Activated B cell treated with CpG ODN at 0.5 μM for 24 hours (primary cell): Measurements from ENCODE around the gene BAIAP3. TPM values are rescaled to one million over a fixed set of nuclear protein-coding genes. Genes with fewer than 3 reads are reported as not detected.

ENCODE experiments used
- ATAC-seq: fragments of 200-7000 bp; cut with Tn5 transposase; one replicate; pipeline ENCODE4 v1.10.0; 2021; ENCODE audit warnings: low read depth, mild to moderate bottlenecking, moderate library complexity
- CTCF ChIA-PET: fragments of 350-600 bp; sonication (Branson Sonifier 250); formaldehyde crosslinking; loops from one replicate; lab custom pipeline; 2021; ENCODE audit warnings: antibody characterized with exemption; lab: Charles Lee
- POLR2A ChIA-PET: fragments of 350-600 bp; sonication (Branson Sonifier 250); formaldehyde crosslinking; loops from one replicate; lab custom pipeline; 2021; ENCODE audit warnings: antibody characterized with exemption; lab: Charles Lee
- DNase-seq: peaks from one replicate; pipeline ENCODE4 v3.0.0; 2022
- H3K27ac Mint-ChIP-seq: one replicate; pipeline ENCODE4 v1.8.0; 2020; ENCODE audit warnings: mixed read lengths
- H3K27me3 Mint-ChIP-seq: one replicate; pipeline ENCODE4 v1.8.0; 2021; ENCODE audit warnings: mixed read lengths
- H3K36me3 Mint-ChIP-seq: one replicate; pipeline ENCODE4 v1.8.0; 2021; ENCODE audit warnings: low read depth, mixed read lengths
- H3K4me1 Mint-ChIP-seq: one replicate; pipeline ENCODE4 v1.8.0; 2021; ENCODE audit warnings: mixed read lengths
- H3K4me3 Mint-ChIP-seq: one replicate; pipeline ENCODE4 v1.8.0; 2020; ENCODE audit warnings: mild to moderate bottlenecking, mixed read lengths
- H3K9me3 Mint-ChIP-seq: one replicate; pipeline ENCODE4 v1.8.0; 2020; ENCODE audit warnings: mixed read lengths
- CTCF ChIP-seq: fragments of 200-600 bp; IDR thresholded peaks from one replicate; pipeline ENCODE4 v1.8.0; 2022; ENCODE audit warnings: antibody characterized with exemption, mild to moderate bottlenecking
- intact Hi-C: fragments of 100-400 bp; cut with micrococcal nuclease; formaldehyde crosslinking; loops from one replicate; pipeline ENCODE4 v1.15.1; 2024
- total RNA-seq: library from RNA; stranded (reverse); gene quantifications from 2 replicates; pipeline ENCODE4 v1.2.3, GENCODE V29; 2022

Gene BAIAP3
- total RNA-seq, 1 donor from 2014 or later = 8.5 TPM

- intact Hi-C loops = no loop called here
- H3K36me3 Mint-ChIP-seq = no peaks in the 10 kb centered on the region
- peaks cover 27% of the 10 kb centered on the region for H3K4me1 Mint-ChIP-seq
- H3K27me3 Mint-ChIP-seq = peaks cover 5% of the 10 kb centered on the region
- H3K27ac Mint-ChIP-seq = no peak overlapping the region
- H3K4me3 Mint-ChIP-seq = no peak overlapping the region
- POLR2A ChIA-PET = interaction anchor here (0.9 kb wide), 1 partner anchor 29 kb away, joined by 3 read pairs; the partner anchor contains the start of gene UBE2I
- no peaks in the 10 kb centered on the region for H3K9me3 Mint-ChIP-seq
- CTCF ChIA-PET = no interaction called here
- TF ChIP-seq CTCF = no peak
- ATAC-seq = no peak
- DNase-seq = no peak
Observed at GRCh38 chr16:1337486-1337885, 4.0 kb downstream of the BAIAP3 start.

GRCh38 chr16:1338119-1338730 is 4.8 kb downstream of the BAIAP3 start:
- Mint-ChIP-seq H3K4me3 (no peak overlapping the region), H3K4me1 (peaks cover 31% of the 10 kb centered on the region), H3K27ac (no peak overlapping the region), H3K9me3 (no peaks in the 10 kb centered on the region), H3K36me3 (no peaks in the 10 kb centered on the region), H3K27me3 (peaks cover 2% of the 10 kb centered on the region)
- no peak for DNase-seq
- intact Hi-C loops = no loop called here
- ChIA-PET POLR2A (interaction anchor here (0.9 kb wide), 1 partner anchor 29 kb away, joined by 3 read pairs; the partner anchor contains the start of gene UBE2I), CTCF (no interaction called here)
- ATAC-seq = no peak
- TF ChIP-seq CTCF = no peak

- CTCF ChIA-PET = no interaction called here
- intact Hi-C loops = no loop called here
- no peaks in the 10 kb centered on the region for H3K36me3 Mint-ChIP-seq
- no peak for TF ChIP-seq CTCF
- no peak overlapping the region for H3K27ac Mint-ChIP-seq
- POLR2A ChIA-PET = no interaction called here
- peaks cover 2% of the 10 kb centered on the region for H3K27me3 Mint-ChIP-seq
- no peak overlapping the region for H3K4me3 Mint-ChIP-seq
- ATAC-seq = no peak
- H3K9me3 Mint-ChIP-seq = no peaks in the 10 kb centered on the region
- no peak for DNase-seq
- peaks cover 34% of the 10 kb centered on the region for H3K4me1 Mint-ChIP-seq
Observed at GRCh38 chr16:1338855-1339675, 5.6 kb downstream of the BAIAP3 start.

- Mint-ChIP-seq H3K9me3 (no peaks in the 10 kb centered on the region), H3K27ac (no peak overlapping the region), H3K4me3 (no peak overlapping the region), H3K4me1 (peaks cover 27% of the 10 kb centered on the region), H3K27me3 (no peaks in the 10 kb centered on the region), H3K36me3 (no peaks in the 10 kb centered on the region)
- ChIA-PET POLR2A (no interaction called here), CTCF (interaction anchor here (0.7 kb wide), 1 partner anchor 23 kb away, joined by 3 read pairs; no protein-coding TSS in a partner anchor)
- ATAC-seq (no peak), DNase-seq (no peak)
- intact Hi-C loops = loop anchor here (5.0 kb wide), 1 partner anchor 431 kb away; the partner anchor contains the start of genes EME2, MRPS34 and NME3
- TF ChIP-seq CTCF = no peak
Observed at GRCh38 chr16:1340730-1341494, 7.5 kb downstream of the BAIAP3 start.
